GM23248 (cell line): Measurements from ENCODE around the gene CFHR5. TPM values are rescaled to one million over a fixed set of nuclear protein-coding genes. Genes with fewer than 3 reads are reported as not detected.
A peak's percentile ranks its signal among the peaks of the same experiment; 100 is the strongest.

Source experiments
- DNase-seq: peaks from one replicate; pipeline ENCODE4 v3.0.0-alpha.2; 2015
- H2AFZ ChIP-seq: fragments of 200-600 bp; sonication (generic); 2 replicates; pipeline ENCODE4 v1.6.1; 2016; ENCODE audit warnings: antibody characterized with exemption
- H3F3A ChIP-seq: fragments of 200-600 bp; sonication (generic); 2 replicates; pipeline ENCODE4 v1.6.1; 2016; ENCODE audit warnings: mild to moderate bottlenecking, antibody characterized with exemption, mixed run types; ENCODE audit not compliant: insufficient read depth
- H3K27ac ChIP-seq: fragments of 200-600 bp; sonication (generic); 2 replicates; pipeline ENCODE4 v1.5.1; 2016; ENCODE audit warnings: mild to moderate bottlenecking
- H3K27me3 ChIP-seq: fragments of 200-600 bp; sonication (generic); replicated peaks from 2 replicates; pipeline ENCODE4 v1.6.1; 2016; ENCODE audit warnings: mild to moderate bottlenecking; ENCODE audit not compliant: insufficient read depth
- H3K36me3 ChIP-seq: fragments of 200-600 bp; sonication (generic); 2 replicates; pipeline ENCODE4 v1.6.1; 2016; ENCODE audit warnings: low read depth, mild to moderate bottlenecking
- H3K4me1 ChIP-seq: fragments of 200-600 bp; sonication (generic); 2 replicates; pipeline ENCODE4 v1.6.1; 2016; ENCODE audit warnings: mild to moderate bottlenecking; ENCODE audit not compliant: insufficient read depth
- H3K4me2 ChIP-seq: fragments of 200-600 bp; sonication (generic); one replicate; pipeline ENCODE4 v1.6.1; 2016; ENCODE audit warnings: mild to moderate bottlenecking; ENCODE audit not compliant: unreplicated experiment
- H3K4me3 ChIP-seq: fragments of 200-600 bp; sonication (generic); 2 replicates; pipeline ENCODE4 v1.5.1; 2016; ENCODE audit warnings: mild to moderate bottlenecking
- H3K79me2 ChIP-seq: fragments of 200-600 bp; sonication (generic); 2 replicates; pipeline ENCODE4 v1.6.1; 2016; ENCODE audit warnings: mild to moderate bottlenecking; ENCODE audit not compliant: insufficient read depth
- H3K9ac ChIP-seq: fragments of 200-600 bp; sonication (generic); 2 replicates; pipeline ENCODE4 v1.6.1; 2016; ENCODE audit warnings: mild to moderate bottlenecking
- H3K9me2 ChIP-seq: fragments of 200-600 bp; sonication (generic); 2 replicates; pipeline ENCODE4 v1.6.1; 2016; ENCODE audit warnings: mixed run types, mild to moderate bottlenecking, moderate library complexity; ENCODE audit not compliant: insufficient read depth
- H3K9me3 ChIP-seq: fragments of 200-600 bp; sonication (generic); one replicate; pipeline ENCODE4 v1.6.1; 2017; ENCODE audit warnings: low read depth
- H4K20me1 ChIP-seq: fragments of 200-600 bp; sonication (generic); 2 replicates; pipeline ENCODE4 v1.6.0; 2016; ENCODE audit not compliant: insufficient read depth
- EZH2 ChIP-seq: fragments of 200-600 bp; sonication (generic); IDR thresholded peaks from 2 replicates; pipeline ENCODE4 v1.6.1; 2018; ENCODE audit warnings: antibody characterized with exemption, mild to moderate bottlenecking; ENCODE audit not compliant: insufficient read depth, poor library complexity, severe bottlenecking
- EZH2phosphoT487 ChIP-seq: fragments of 200-600 bp; sonication (generic); IDR thresholded peaks from 2 replicates; pipeline ENCODE4 v1.6.1; 2018; ENCODE audit warnings: antibody characterized with exemption, moderate library complexity, mild to moderate bottlenecking, low read depth; ENCODE audit not compliant: insufficient read depth
- WGBS, 2 experiments: methylation state at CpG; one replicate each; pipeline ENCODE4 v1.1.6; 2015 to 2017; ENCODE audit warnings: low lambda C conversion rate in 2 of 2, low coverage in 1 of 2; ENCODE audit errors: missing lambda C conversion rate in 2 of 2; 5-methylcytosine and 5-hydroxymethylcytosine counted together
- in situ Hi-C: fragments of 300-500 bp; cut with MboI; formaldehyde crosslinking; loops from 2 replicates; pipeline ENCODE4 v1.15.0; 2020
- polyA plus RNA-seq: library from polyadenylated mRNA; unstranded; fragments of >200 nt; fragmentation: Nextera tagmentation; extraction: Ambion mirVana; gene quantifications from 2 replicates; pipeline ENCODE4 v1.2.1, GENCODE V29; 2016
- small RNA-seq: library from RNA; depleted of rRNA; stranded (forward); fragments of <200 nt; gene quantifications from one replicate; pipeline ENCODE3, GENCODE V24; 2014; ENCODE audit warnings: low read depth, low replicate concordance
- total RNA-seq: library from RNA; depleted of rRNA; stranded (reverse); fragments of >200 nt; shearing (Covaris generic); gene quantifications from 2 replicates; pipeline ENCODE4 v1.2.3, GENCODE V29; 2014; rRNA removed

Gene CFHR5
- total and polyA plus RNA-seq, 2 experiments from 2014 or later: not detected

GRCh38 chr1:197041486-197042353 lies 64.4 kb downstream of the CFHR5 start:
- TF ChIP-seq EZH2phosphoT487: no peak
- TF ChIP-seq EZH2: no peak
- Histone ChIP-seq H2AFZ (peak overlapping the region; percentile 49; the same call in 1 of the 2 replicates), H3K27me3 (no peaks in the 10 kb centered on the region), H3K9ac (no peak overlapping the region), H4K20me1 (no peaks in the 10 kb centered on the region), H3K4me3 (no peak overlapping the region), H3K9me3 (no peaks in the 10 kb centered on the region), H3K4me2 (peak overlapping the region; percentile 43), H3K9me2 (no peaks in the 10 kb centered on the region; the same call in 1 of the 2 replicates), H3K27ac (no peak overlapping the region), H3K79me2 (no peaks in the 10 kb centered on the region), H3F3A (no peaks in the 10 kb centered on the region), H3K36me3 (no peaks in the 10 kb centered on the region), H3K4me1 (peaks cover 10% of the 10 kb centered on the region; the same call in 1 of the 2 replicates)
- in situ Hi-C loops: no loop called here
- WGBS, 2 experiments: 58 to 61% methylated on average over 7 of the region's 7 CpGs
- DNase-seq: no peak

- Histone ChIP-seq H3F3A (no peaks in the 10 kb centered on the region), H3K9me2 (no peaks in the 10 kb centered on the region; the same call in 1 of the 2 replicates), H3K27ac (no peak overlapping the region), H3K4me1 (peaks cover 10% of the 10 kb centered on the region; the same call in 1 of the 2 replicates), H3K4me2 (peak overlapping the region; percentile 27), H3K27me3 (no peaks in the 10 kb centered on the region), H2AFZ (peak overlapping the region; percentile 60), H4K20me1 (no peaks in the 10 kb centered on the region), H3K9ac (no peak overlapping the region), H3K79me2 (no peaks in the 10 kb centered on the region), H3K36me3 (no peaks in the 10 kb centered on the region), H3K9me3 (no peaks in the 10 kb centered on the region), H3K4me3 (no peak overlapping the region)
- no peak for DNase-seq
- in situ Hi-C loops: no loop called here
- no peak for TF ChIP-seq EZH2phosphoT487
- no peak for TF ChIP-seq EZH2
- WGBS, 2 experiments: 57 to 68% methylated on average over 4 of the region's 4 CpGs
These were observed 65.5 kb downstream of the CFHR5 start for GRCh38 chr1:197042676-197043341.

GRCh38 chr1:197049100-197049499 lies 71.7 kb downstream of the CFHR5 start:
- TF ChIP-seq EZH2phosphoT487: no peak
- TF ChIP-seq EZH2: no peak
- no peak overlapping the region for H2AFZ ChIP-seq
- H3K9me3 ChIP-seq: no peaks in the 10 kb centered on the region
- no peaks in the 10 kb centered on the region for H3K4me1 ChIP-seq
- no peaks in the 10 kb centered on the region for H4K20me1 ChIP-seq
- H3K27me3 ChIP-seq: no peaks in the 10 kb centered on the region
- H3K4me3 ChIP-seq: no peak overlapping the region
- no peak overlapping the region for H3K9ac ChIP-seq
- H3K27ac ChIP-seq: no peak overlapping the region
- no peaks in the 10 kb centered on the region for H3K79me2 ChIP-seq
- no peak overlapping the region for H3K4me2 ChIP-seq
- no peak for DNase-seq
- in situ Hi-C loops: no loop called here
- H3K36me3 ChIP-seq: no peaks in the 10 kb centered on the region
- H3F3A ChIP-seq: no peaks in the 10 kb centered on the region
- no peaks in the 10 kb centered on the region for H3K9me2 ChIP-seq

Small RNA genes within 50 kb of the gene (small RNA-seq; reads per million reads assigned to genes)
- not detected for gene AL139418.1

Other genes starting within 250 kb of the CFHR5 start
- not detected in 2 replicates for gene CFHR3, start 202.7 kb upstream of the CFHR5 start, total RNA-seq
- gene CFHR3, start 202.7 kb upstream of the CFHR5 start, polyA plus RNA-seq: not detected in 2 replicates
- gene CFHR1, start 157.8 kb upstream of the CFHR5 start, total RNA-seq: not detected in 2 replicates
- 0.47 and 0.74 TPM in 2 replicates for gene CFHR1, start 157.8 kb upstream of the CFHR5 start, polyA plus RNA-seq
- not detected in 2 replicates for gene CFHR4, start 89.5 kb upstream of the CFHR5 start, total RNA-seq
- not detected in 2 replicates for gene CFHR4, start 89.5 kb upstream of the CFHR5 start, polyA plus RNA-seq
- gene CFHR2, start 33.8 kb upstream of the CFHR5 start, total RNA-seq: not detected in 2 replicates
- not detected in 2 replicates for gene CFHR2, start 33.8 kb upstream of the CFHR5 start, polyA plus RNA-seq
- gene F13B, start 89.7 kb downstream of the CFHR5 start, total RNA-seq: not detected in 2 replicates
- gene F13B, start 89.7 kb downstream of the CFHR5 start, polyA plus RNA-seq: not detected in 2 replicates
- gene ASPM, start 169.1 kb downstream of the CFHR5 start, total RNA-seq: 17.2 and 21.4 TPM in 2 replicates
- 6.1 and 7.3 TPM in 2 replicates for gene ASPM, start 169.1 kb downstream of the CFHR5 start, polyA plus RNA-seq
- gene ZBTB41, start 223.7 kb downstream of the CFHR5 start, total RNA-seq: 13.7 and 14.6 TPM in 2 replicates
- 4.8 and 4.9 TPM in 2 replicates for gene ZBTB41, start 223.7 kb downstream of the CFHR5 start, polyA plus RNA-seq